Measurements from ENCODE around the gene CATSPERD. TPM values are rescaled to one million over a fixed set of nuclear protein-coding genes. Genes with fewer than 3 reads are reported as not detected.

CATSPERD gene
- total RNA-seq, 1 donor from 2014 or later, result not detected

Other genes with a start within 250 kb of the CATSPERD start
- 0.31 TPM for gene TINCR, start 152.7 kb upstream of the CATSPERD start, total RNA-seq
- 44.3 TPM for gene SAFB2, start 97.9 kb upstream of the CATSPERD start, total RNA-seq
- gene SAFB, start 97.6 kb upstream of the CATSPERD start, total RNA-seq, result 76.6 TPM
- 16.2 TPM for gene MICOS13, start 40.1 kb upstream of the CATSPERD start, total RNA-seq
- 16.7 TPM for gene HSD11B1L, start 39.6 kb upstream of the CATSPERD start, total RNA-seq
- gene RPL36, start 30.3 kb upstream of the CATSPERD start, total RNA-seq, result 299 TPM
- gene LONP1, start 491 bp upstream of the CATSPERD start, total RNA-seq, result 39.6 TPM
- 0.16 TPM for gene PRR22, start 64.1 kb downstream of the CATSPERD start, total RNA-seq
- gene DUS3L, start 70.5 kb downstream of the CATSPERD start, total RNA-seq, result 13.3 TPM
- not detected for gene NRTN, start 84.4 kb downstream of the CATSPERD start, total RNA-seq
- gene FUT6, start 119.1 kb downstream of the CATSPERD start, total RNA-seq, result not detected
- gene FUT3, start 130.8 kb downstream of the CATSPERD start, total RNA-seq, result not detected
- gene FUT5, start 149.9 kb downstream of the CATSPERD start, total RNA-seq, result not detected
- 79.9 TPM for gene NDUFA11, start 183.2 kb downstream of the CATSPERD start, total RNA-seq
- gene VMAC, start 184.2 kb downstream of the CATSPERD start, total RNA-seq, result 4.1 TPM
- gene CAPS, start 193.6 kb downstream of the CATSPERD start, total RNA-seq, result 7.0 TPM

Measured in occipital lobe (tissue), 1 donor.